Measurements from ENCODE around the gene NSRP1.
A peak's percentile ranks its signal among the peaks of the same experiment; 100 is the strongest.

Gene NSRP1

GRCh38 chr17:30093463-30094147 is 23.0 kb upstream of the NSRP1 start:
- DNase-seq (peak; percentile 58), ATAC-seq (ENCODE audit: insufficient read depth, low read depth) (peak; percentile 79)
- no peaks in the 10 kb centered on the region for H3K36me3 ChIP-seq (ENCODE audit: insufficient read depth, low read length)
- H3K27ac ChIP-seq (ENCODE audit: low read length), result no peak overlapping the region
- no peaks in the 10 kb centered on the region for H3K9me3 ChIP-seq (ENCODE audit: insufficient read depth, low read length, severe bottlenecking)
- no peak overlapping the region for H3K4me3 ChIP-seq (ENCODE audit: low read depth in 1 of 2, low read length in 2 of 2)
- H3K79me2 ChIP-seq (ENCODE audit: insufficient read depth, low read length), result no peaks in the 10 kb centered on the region
- H4K20me1 ChIP-seq (ENCODE audit: insufficient read depth, low read length), result no peaks in the 10 kb centered on the region
- no peak overlapping the region for H3K9ac ChIP-seq (ENCODE audit: low read depth, low read length)
- peak overlapping the region; percentile 1; the same call in 1 of the 2 replicates for H3K4me2 ChIP-seq (ENCODE audit: insufficient read depth, low read length)
- peak; percentile 47 for TF ChIP-seq EZH2 (IDR thresholded peaks at IDR 0.05; ENCODE audit: borderline replicate concordance, low read depth, low read length, severe bottlenecking)
- TF ChIP-seq, protein P1, sequence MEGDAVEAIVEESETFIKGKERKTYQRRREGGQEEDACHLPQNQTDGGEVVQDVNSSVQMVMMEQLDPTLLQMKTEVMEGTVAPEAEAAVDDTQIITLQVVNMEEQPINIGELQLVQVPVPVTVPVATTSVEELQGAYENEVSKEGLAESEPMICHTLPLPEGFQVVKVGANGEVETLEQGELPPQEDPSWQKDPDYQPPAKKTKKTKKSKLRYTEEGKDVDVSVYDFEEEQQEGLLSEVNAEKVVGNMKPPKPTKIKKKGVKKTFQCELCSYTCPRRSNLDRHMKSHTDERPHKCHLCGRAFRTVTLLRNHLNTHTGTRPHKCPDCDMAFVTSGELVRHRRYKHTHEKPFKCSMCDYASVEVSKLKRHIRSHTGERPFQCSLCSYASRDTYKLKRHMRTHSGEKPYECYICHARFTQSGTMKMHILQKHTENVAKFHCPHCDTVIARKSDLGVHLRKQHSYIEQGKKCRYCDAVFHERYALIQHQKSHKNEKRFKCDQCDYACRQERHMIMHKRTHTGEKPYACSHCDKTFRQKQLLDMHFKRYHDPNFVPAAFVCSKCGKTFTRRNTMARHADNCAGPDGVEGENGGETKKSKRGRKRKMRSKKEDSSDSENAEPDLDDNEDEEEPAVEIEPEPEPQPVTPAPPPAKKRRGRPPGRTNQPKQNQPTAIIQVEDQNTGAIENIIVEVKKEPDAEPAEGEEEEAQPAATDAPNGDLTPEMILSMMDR (IDR thresholded peaks at IDR 0.05; ENCODE audit: borderline replicate concordance, extremely low read depth, low read length, poor library complexity, severe bottlenecking), result peak; percentile 93
- H3K27me3 ChIP-seq (ENCODE audit: insufficient read depth, low read length, poor library complexity), result peaks cover 27% of the 10 kb centered on the region
- H3K4me1 ChIP-seq (ENCODE audit: insufficient read depth, low read length), result peaks cover 8% of the 10 kb centered on the region
- 0 out of 2 replicates have a peak overlapping the region, but pooled peaks have one; percentile 21 for H2AFZ ChIP-seq (ENCODE audit: low read depth, low read length)

DNA sequence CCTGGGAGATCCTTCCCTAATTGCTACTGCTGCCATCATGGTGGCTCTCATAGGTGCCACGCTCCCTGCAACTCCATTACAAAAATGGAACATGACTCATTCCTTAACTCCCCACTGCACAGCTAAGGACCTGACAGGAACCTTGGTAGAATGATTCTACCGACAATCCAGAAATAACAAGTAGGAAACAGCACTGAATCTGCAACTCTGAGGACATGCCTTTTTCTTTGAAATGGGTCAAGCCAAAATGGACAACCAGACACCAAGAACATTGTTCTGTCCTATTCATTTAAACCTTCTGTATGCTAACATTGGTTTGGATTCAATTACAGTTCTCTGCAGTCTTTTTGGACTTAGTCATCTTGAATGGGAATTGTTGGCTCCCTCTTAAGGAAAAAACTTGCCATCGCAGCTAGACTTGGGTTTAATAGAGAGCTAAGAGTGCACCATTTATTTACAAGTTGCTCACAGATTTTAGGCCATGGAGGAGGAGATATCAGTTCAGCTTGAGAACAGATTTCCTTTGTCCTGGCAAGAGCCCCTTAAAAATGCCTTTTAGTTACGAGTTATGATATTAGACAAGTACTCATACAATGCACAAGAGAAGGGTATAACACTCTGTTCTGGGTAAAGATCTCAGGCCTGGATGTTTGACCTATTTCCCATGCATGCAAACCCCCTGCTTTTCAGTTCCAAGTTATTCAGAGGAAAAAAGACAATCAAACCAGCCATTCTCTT is 20.9 kb upstream of the NSRP1 start:
- Histone ChIP-seq H3K27ac (ENCODE audit: low read length) (no peak overlapping the region), H3K9ac (ENCODE audit: low read depth, low read length) (no peak overlapping the region), H3K4me3 (ENCODE audit: low read depth in 1 of 2, low read length in 2 of 2) (no peak overlapping the region), H4K20me1 (ENCODE audit: insufficient read depth, low read length) (no peaks in the 10 kb centered on the region), H3K36me3 (ENCODE audit: insufficient read depth, low read length) (no peaks in the 10 kb centered on the region), H2AFZ (ENCODE audit: low read depth, low read length) (no peak overlapping the region), H3K4me2 (ENCODE audit: insufficient read depth, low read length) (no peak overlapping the region), H3K27me3 (ENCODE audit: insufficient read depth, low read length, poor library complexity) (peaks cover 11% of the 10 kb centered on the region), H3K4me1 (ENCODE audit: insufficient read depth, low read length) (peaks cover 8% of the 10 kb centered on the region), H3K9me3 (ENCODE audit: insufficient read depth, low read length, severe bottlenecking) (no peaks in the 10 kb centered on the region), H3K79me2 (ENCODE audit: insufficient read depth, low read length) (no peaks in the 10 kb centered on the region)
- DNase-seq (peak; percentile 29), ATAC-seq (ENCODE audit: insufficient read depth, low read depth) (no peak; the same call in 2 of the 3 replicates)
- no peak for TF ChIP-seq EZH2 (IDR thresholded peaks at IDR 0.05; ENCODE audit: borderline replicate concordance, low read depth, low read length, severe bottlenecking)
- TF ChIP-seq, protein P1 (IDR thresholded peaks at IDR 0.05; ENCODE audit: borderline replicate concordance, extremely low read depth, low read length, poor library complexity, severe bottlenecking), result peak; percentile 62

GRCh38 chr17:30101686-30102390 is 14.8 kb upstream of the NSRP1 start:
- Histone ChIP-seq H3K27me3 (ENCODE audit: insufficient read depth, low read length, poor library complexity) (peaks cover 10% of the 10 kb centered on the region), H3K4me2 (ENCODE audit: insufficient read depth, low read length) (no peak overlapping the region), H3K4me3 (ENCODE audit: low read depth in 1 of 2, low read length in 2 of 2) (no peak overlapping the region), H2AFZ (ENCODE audit: low read depth, low read length) (no peak overlapping the region), H3K79me2 (ENCODE audit: insufficient read depth, low read length) (no peaks in the 10 kb centered on the region), H3K4me1 (ENCODE audit: insufficient read depth, low read length) (peaks cover 6% of the 10 kb centered on the region), H3K27ac (ENCODE audit: low read length) (no peak overlapping the region), H4K20me1 (ENCODE audit: insufficient read depth, low read length) (no peaks in the 10 kb centered on the region), H3K9ac (ENCODE audit: low read depth, low read length) (no peak overlapping the region), H3K9me3 (ENCODE audit: insufficient read depth, low read length, severe bottlenecking) (no peaks in the 10 kb centered on the region), H3K36me3 (ENCODE audit: insufficient read depth, low read length) (no peaks in the 10 kb centered on the region)
- no peak for ATAC-seq (ENCODE audit: insufficient read depth, low read depth)
- TF ChIP-seq EZH2 (IDR thresholded peaks at IDR 0.05; ENCODE audit: borderline replicate concordance, low read depth, low read length, severe bottlenecking), result no peak
- TF ChIP-seq, protein P1 (IDR thresholded peaks at IDR 0.05; ENCODE audit: borderline replicate concordance, extremely low read depth, low read length, poor library complexity, severe bottlenecking), result no peak
- no peak for DNase-seq

Data from DND-41 (cell line).